H9 (cell line): Measurements from ENCODE around the gene PAPOLG. TPM values are rescaled to one million over a fixed set of nuclear protein-coding genes. Genes with fewer than 3 reads are reported as not detected.

Experiments
- DNase-seq: peaks from one replicate; pipeline ENCODE4 v3.0.0-alpha.2; 2017
- H2AFZ ChIP-seq: one replicate; pipeline ENCODE4 v1.6.1; 2013; ENCODE audit warnings: mild to moderate bottlenecking, low read length, control low read depth, moderate library complexity
- H2AK5ac ChIP-seq: 2 replicates; pipeline ENCODE4 v1.6.1; 2013; ENCODE audit warnings: low read length, control low read depth, mixed read lengths; ENCODE audit not compliant: insufficient read length
- H2BK120ac ChIP-seq: one replicate; pipeline ENCODE4 v1.6.1; 2013; ENCODE audit warnings: low read depth, mild to moderate bottlenecking, low read length, control low read depth, inconsistent platforms; ENCODE audit not compliant: poor library complexity, severe bottlenecking
- H2BK12ac ChIP-seq: 2 replicates; pipeline ENCODE4 v1.6.1; 2013; ENCODE audit warnings: low read length, control low read depth, mixed read lengths, low read depth; ENCODE audit not compliant: insufficient read length
- H2BK15ac ChIP-seq: 2 replicates; pipeline ENCODE4 v1.6.1; 2013; ENCODE audit warnings: low read depth, low read length, control low read depth
- H2BK20ac ChIP-seq: one replicate; pipeline ENCODE4 v1.6.1; 2013; ENCODE audit warnings: low read depth, mild to moderate bottlenecking, low read length, control low read depth, inconsistent platforms; ENCODE audit not compliant: poor library complexity, severe bottlenecking
- H2BK5ac ChIP-seq: 2 replicates; pipeline ENCODE4 v1.6.1; 2013; ENCODE audit warnings: low read length, control low read depth, mixed read lengths; ENCODE audit not compliant: insufficient read length
- H3K14ac ChIP-seq: 2 replicates; pipeline ENCODE4 v1.6.1; 2013; ENCODE audit warnings: low read length, control low read depth; ENCODE audit not compliant: insufficient read depth
- H3K18ac ChIP-seq: 2 replicates; pipeline ENCODE4 v1.6.1; 2013; ENCODE audit warnings: low read depth, mild to moderate bottlenecking, mixed read lengths, low read length, control low read depth; ENCODE audit not compliant: insufficient read length
- H3K23ac ChIP-seq: 2 replicates; pipeline ENCODE4 v1.6.1; 2013; ENCODE audit warnings: low read length, control low read depth, mixed read lengths, low read depth; ENCODE audit not compliant: insufficient read length
- H3K23me2 ChIP-seq: 2 replicates; pipeline ENCODE4 v1.6.1; 2013; ENCODE audit warnings: low read depth, mild to moderate bottlenecking, mixed read lengths, low read length, control low read depth; ENCODE audit not compliant: insufficient read length, poor library complexity, severe bottlenecking
- H3K27ac ChIP-seq: 2 replicates; pipeline ENCODE4 v1.5.1; 2013; ENCODE audit warnings: low read length, control low read depth, mixed read lengths, low read depth; ENCODE audit not compliant: insufficient read length
- H3K27me3 ChIP-seq: 2 replicates; pipeline ENCODE4 v1.6.1; 2013; ENCODE audit warnings: low read length, control low read depth, inconsistent platforms; ENCODE audit not compliant: insufficient read depth
- H3K4ac ChIP-seq: 2 replicates; pipeline ENCODE4 v1.6.1; 2013; ENCODE audit warnings: low read depth, mild to moderate bottlenecking, control low read depth, inconsistent platforms, low read length, moderate library complexity
- H3K4me1 ChIP-seq: 2 replicates; pipeline ENCODE4 v1.6.1; 2013; ENCODE audit warnings: low read length, control low read depth, inconsistent platforms; ENCODE audit not compliant: insufficient read depth
- H3K4me2 ChIP-seq: 2 replicates; pipeline ENCODE4 v1.6.1; 2013; ENCODE audit warnings: low read length, control low read depth, mixed read lengths; ENCODE audit not compliant: insufficient read length, insufficient read depth
- H3K56ac ChIP-seq: 2 replicates; pipeline ENCODE4 v1.6.1; 2013; ENCODE audit warnings: low read depth, mild to moderate bottlenecking, mixed read lengths, low read length, control low read depth; ENCODE audit not compliant: insufficient read length
- H3K79me1 ChIP-seq: 2 replicates; pipeline ENCODE4 v1.6.1; 2013; ENCODE audit warnings: low read depth, mild to moderate bottlenecking, moderate library complexity, low read length, control low read depth, inconsistent platforms; ENCODE audit not compliant: insufficient read depth, poor library complexity, severe bottlenecking
- H3K79me2 ChIP-seq: 2 replicates; pipeline ENCODE4 v1.6.1; 2013; ENCODE audit warnings: low read length, control low read depth, inconsistent platforms; ENCODE audit not compliant: insufficient read depth
- H3K9ac ChIP-seq: 2 replicates; pipeline ENCODE4 v1.6.1; 2013; ENCODE audit warnings: low read length, control low read depth, mixed read lengths; ENCODE audit not compliant: insufficient read length; ENCODE audit errors: extremely low read depth
- H3K9me3 ChIP-seq: one replicate; pipeline ENCODE4 v1.6.1; 2013; ENCODE audit warnings: low read depth, low read length, inconsistent platforms; ENCODE audit not compliant: control insufficient read depth
- H3T11ph ChIP-seq: one replicate; pipeline ENCODE4 v1.6.1; 2013; ENCODE audit warnings: mild to moderate bottlenecking, low read length, control low read depth, inconsistent platforms
- H4K20me1 ChIP-seq: one replicate; pipeline ENCODE4 v1.6.1; 2013; ENCODE audit not compliant: control insufficient read depth, insufficient read length, insufficient read depth
- H4K5ac ChIP-seq: 2 replicates; pipeline ENCODE4 v1.6.1; 2013; ENCODE audit warnings: low read depth, mild to moderate bottlenecking, mixed read lengths, low read length, control low read depth; ENCODE audit not compliant: insufficient read length
- H4K8ac ChIP-seq: replicated peaks from 2 replicates; pipeline ENCODE4 v1.6.1; 2013; ENCODE audit warnings: low read length, control low read depth, mixed read lengths, low read depth; ENCODE audit not compliant: insufficient read length
- H4K91ac ChIP-seq: 2 replicates; pipeline ENCODE4 v1.6.1; 2013; ENCODE audit warnings: low read depth, mild to moderate bottlenecking, moderate library complexity, mixed read lengths, low read length, control low read depth; ENCODE audit not compliant: insufficient read length
- H3K27ac Mint-ChIP-seq, 3 experiments: 2 replicates in 2 of 3; 3 replicates in 1 of 3; pipeline ENCODE4 v1.8.0; 2020 to 2021; ENCODE audit warnings: mixed read lengths in 3 of 3, mild to moderate bottlenecking in 1 of 3, moderate library complexity in 1 of 3
- H3K27me3 Mint-ChIP-seq: 2 replicates; pipeline ENCODE4 v1.8.0; 2021; ENCODE audit warnings: low read depth, mild to moderate bottlenecking, moderate library complexity, mixed read lengths
- H3K36me3 Mint-ChIP-seq, 3 experiments: 2 replicates in 2 of 3; 3 replicates in 1 of 3; pipeline ENCODE4 v1.8.0; 2020 to 2021; ENCODE audit warnings: low read depth in 3 of 3, mixed read lengths in 3 of 3; ENCODE audit not compliant: insufficient read depth in 1 of 3
- H3K4me1 Mint-ChIP-seq, 2 experiments: 2 replicates each; pipeline ENCODE4 v1.8.0; 2020; ENCODE audit warnings: mixed read lengths in 2 of 2
- H3K4me3 Mint-ChIP-seq, 2 experiments: 2 replicates in 1 of 2; 3 replicates in 1 of 2; pipeline ENCODE4 v1.8.0; 2020 to 2021; ENCODE audit warnings: mild to moderate bottlenecking in 2 of 2, mixed read lengths in 2 of 2, moderate library complexity in 1 of 2
- H3K9me3 Mint-ChIP-seq, 2 experiments: 2 replicates in 1 of 2; 3 replicates in 1 of 2; pipeline ENCODE4 v1.8.0; 2020; ENCODE audit warnings: mild to moderate bottlenecking in 2 of 2, mixed read lengths in 2 of 2, moderate library complexity in 1 of 2
- WGBS: extraction: QIAGEN DNeasy Blood & Tissue Kit; methylation state at CpG from one replicate; pipeline ENCODE4 v1.1.7; 2013; ENCODE audit warnings: missing lambda C conversion rate, low lambda C conversion rate, mixed read lengths; ENCODE audit not compliant: insufficient read length; ENCODE audit errors: extremely low coverage; 5-methylcytosine and 5-hydroxymethylcytosine counted together
- total RNA-seq: library from RNA; stranded (reverse); gene quantifications from 2 replicates; pipeline ENCODE4 v1.2.1, GENCODE V29; 2021
- TF ChIP-seq, protein P1 (sequence below): fragments of 200-600 bp; sonication (generic); conservative IDR thresholded peaks from 3 replicates; pipeline ENCODE4 v1.8.0; 2021; ENCODE audit warnings: antibody characterized with exemption, mild to moderate bottlenecking

Gene PAPOLG
- total RNA-seq, 1 experiment from 2014 or later: 19.2 TPM

- H2BK15ac ChIP-seq: no peak overlapping the region
- peaks cover 2% of the 10 kb centered on the region for H3K79me1 ChIP-seq
- WGBS: no CpG with 5 or more reads among the region's 3 CpGs
- no peak overlapping the region for H4K5ac ChIP-seq
- no peak overlapping the region for H3K4me2 ChIP-seq
- H2BK20ac ChIP-seq: no peak overlapping the region
- no peak overlapping the region for H4K8ac ChIP-seq
- Mint-ChIP-seq H3K27me3 (no peaks in the 10 kb centered on the region), H3K4me3 (no peak overlapping the region), H3K9me3 (no peaks in the 10 kb centered on the region), H3K36me3 (peaks cover 26 to 75% (median 72%) of the 10 kb centered on the region in 3 experiments; a peak in 6 of 7 replicates), H3K4me1 (no peaks in the 10 kb centered on the region), H3K27ac (no peak overlapping the region)
- H3K4me1 ChIP-seq: no peaks in the 10 kb centered on the region
- no peak overlapping the region for H2BK120ac ChIP-seq
- H3T11ph ChIP-seq: no peak overlapping the region
- H3K9me3 ChIP-seq: no peaks in the 10 kb centered on the region
- H4K91ac ChIP-seq: no peak overlapping the region
- no peak overlapping the region for H2BK5ac ChIP-seq
- H3K56ac ChIP-seq: no peak overlapping the region
- no peak overlapping the region for H3K14ac ChIP-seq
- no peak overlapping the region for H2BK12ac ChIP-seq
- no peaks in the 10 kb centered on the region for H4K20me1 ChIP-seq
- no peaks in the 10 kb centered on the region for H3K27me3 ChIP-seq
- H3K4ac ChIP-seq: no peak overlapping the region
- no peak overlapping the region for H3K27ac ChIP-seq
- TF ChIP-seq, protein P1, sequence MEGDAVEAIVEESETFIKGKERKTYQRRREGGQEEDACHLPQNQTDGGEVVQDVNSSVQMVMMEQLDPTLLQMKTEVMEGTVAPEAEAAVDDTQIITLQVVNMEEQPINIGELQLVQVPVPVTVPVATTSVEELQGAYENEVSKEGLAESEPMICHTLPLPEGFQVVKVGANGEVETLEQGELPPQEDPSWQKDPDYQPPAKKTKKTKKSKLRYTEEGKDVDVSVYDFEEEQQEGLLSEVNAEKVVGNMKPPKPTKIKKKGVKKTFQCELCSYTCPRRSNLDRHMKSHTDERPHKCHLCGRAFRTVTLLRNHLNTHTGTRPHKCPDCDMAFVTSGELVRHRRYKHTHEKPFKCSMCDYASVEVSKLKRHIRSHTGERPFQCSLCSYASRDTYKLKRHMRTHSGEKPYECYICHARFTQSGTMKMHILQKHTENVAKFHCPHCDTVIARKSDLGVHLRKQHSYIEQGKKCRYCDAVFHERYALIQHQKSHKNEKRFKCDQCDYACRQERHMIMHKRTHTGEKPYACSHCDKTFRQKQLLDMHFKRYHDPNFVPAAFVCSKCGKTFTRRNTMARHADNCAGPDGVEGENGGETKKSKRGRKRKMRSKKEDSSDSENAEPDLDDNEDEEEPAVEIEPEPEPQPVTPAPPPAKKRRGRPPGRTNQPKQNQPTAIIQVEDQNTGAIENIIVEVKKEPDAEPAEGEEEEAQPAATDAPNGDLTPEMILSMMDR: no peak
- no peak overlapping the region for H2AK5ac ChIP-seq
- no peak overlapping the region for H3K23ac ChIP-seq
- H2AFZ ChIP-seq: no peak overlapping the region
- DNase-seq: no peak
- H3K23me2 ChIP-seq: no peaks in the 10 kb centered on the region
- no peaks in the 10 kb centered on the region for H3K79me2 ChIP-seq
- no peak overlapping the region for H3K18ac ChIP-seq
- H3K9ac ChIP-seq: no peak overlapping the region
Observed at GRCh38 chr2:60766283-60766682, 10.2 kb downstream of the PAPOLG start.
